Stimulated activated naive CD8-positive, alpha-beta T cell treated with anti-CD3 and anti-CD28 coated beads, Interleukin-15, Interleukin-2, amounts not matched to agents 100 ng/mL and 50 ng/mL, for 24 hours (primary cell): Measurements from ENCODE around the gene ZNF514.
"Not testable (repeated sequence)": the region's sequence is repeated elsewhere in the genome, so short reads cannot be mapped to it uniquely, and the experiment has no call there.

Experiments
- H3K27ac Mint-ChIP-seq: one replicate; pipeline ENCODE4 v1.8.0; 2021; ENCODE audit warnings: mild to moderate bottlenecking, mixed read lengths
- H3K27me3 Mint-ChIP-seq: one replicate; pipeline ENCODE4 v1.8.0; 2021; ENCODE audit warnings: mixed read lengths
- H3K36me3 Mint-ChIP-seq: one replicate; pipeline ENCODE4 v1.8.0; 2021; ENCODE audit warnings: low read depth, mixed read lengths
- H3K4me1 Mint-ChIP-seq: one replicate; pipeline ENCODE4 v1.8.0; 2021; ENCODE audit warnings: low read depth, mixed read lengths
- H3K4me3 Mint-ChIP-seq: one replicate; pipeline ENCODE4 v1.8.0; 2021; ENCODE audit warnings: mild to moderate bottlenecking, mixed read lengths
- H3K9me3 Mint-ChIP-seq: one replicate; pipeline ENCODE4 v1.8.0; 2021; ENCODE audit warnings: mixed read lengths

The ZNF514 gene

GRCh38 chr2:95104606-95105005 lies 55.0 kb downstream of the ZNF514 start:
- Mint-ChIP-seq H3K27ac (no peak overlapping the region), H3K4me1 (no peaks in the 10 kb centered on the region), H3K27me3 (no peaks in the 10 kb centered on the region), H3K4me3 (no peak overlapping the region), H3K36me3 (peaks cover 84% of the 10 kb centered on the region), H3K9me3 (no peaks in the 10 kb centered on the region)

DNA sequence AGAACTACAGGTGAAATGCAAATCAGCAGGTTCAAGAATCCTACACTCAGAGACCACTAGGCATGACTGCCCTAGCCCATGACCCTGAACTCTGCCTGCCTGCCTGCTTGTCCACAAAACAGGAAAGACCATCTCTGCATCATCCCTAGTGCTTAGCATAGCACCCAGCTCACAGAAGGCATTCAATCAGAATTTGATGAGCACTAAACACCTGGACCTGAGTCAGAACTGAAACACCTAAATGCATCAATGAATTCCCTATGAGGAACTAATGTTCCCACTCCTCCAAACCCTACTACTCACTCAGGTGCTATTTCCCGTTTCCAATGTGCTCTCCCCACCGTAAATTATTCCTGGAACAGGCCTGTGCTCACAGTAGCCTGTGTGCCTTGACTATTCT lies 59.7 kb downstream of the ZNF514 start:
- Mint-ChIP-seq H3K4me1 (peaks cover 10% of the 10 kb centered on the region), H3K4me3 (no peak overlapping the region), H3K36me3 (peaks cover 88% of the 10 kb centered on the region), H3K27ac (no peak overlapping the region), H3K27me3 (no peaks in the 10 kb centered on the region), H3K9me3 (no peaks in the 10 kb centered on the region)

DNA sequence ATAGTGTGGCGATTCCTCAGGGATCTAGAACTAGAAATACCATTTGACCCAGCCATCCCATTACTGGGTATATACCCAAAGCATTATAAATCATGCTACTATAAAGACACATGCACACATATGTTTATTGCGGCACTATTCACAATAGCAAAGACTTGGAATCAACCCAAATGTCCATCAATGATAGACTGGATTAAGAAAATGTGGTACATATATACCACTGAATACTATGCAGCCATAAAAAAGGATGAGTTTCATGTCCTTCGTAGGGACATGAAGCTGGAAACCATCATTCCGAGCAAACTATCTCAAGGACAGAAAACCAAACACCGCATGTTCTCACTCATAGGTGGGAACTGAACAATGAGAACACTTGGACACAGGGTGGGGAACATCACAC lies 61.4 kb downstream of the ZNF514 start:
- not testable (repeated sequence) for H3K9me3 Mint-ChIP-seq, H3K27ac Mint-ChIP-seq, H3K4me3 Mint-ChIP-seq, H3K27me3 Mint-ChIP-seq
- Mint-ChIP-seq H3K4me1 (peaks cover 14% of the 10 kb centered on the region), H3K36me3 (peaks cover 94% of the 10 kb centered on the region)
